Measurements from ENCODE around the gene LGALS9. TPM values are rescaled to one million over a fixed set of nuclear protein-coding genes. Genes with fewer than 3 reads are reported as not detected.

Gene LGALS9
- polyA plus RNA-seq, 1 donor = 30.0 TPM

- Histone ChIP-seq H3K36me3 (ENCODE audit: control insufficient read depth, insufficient read depth, low read length) (peaks cover 83% of the 10 kb centered on the region), H3K9me3 (ENCODE audit: control insufficient read depth, low read depth, low read length) (no peaks in the 10 kb centered on the region), H3K27me3 (ENCODE audit: control insufficient read depth, insufficient read depth, low read length) (no peaks in the 10 kb centered on the region), H3K4me1 (ENCODE audit: control insufficient read depth, insufficient read depth, low read length) (no peaks in the 10 kb centered on the region), H3K4me3 (ENCODE audit: low read length) (no peak overlapping the region), H3K27ac (ENCODE audit: low read length) (no peak overlapping the region)
- WGBS (ENCODE audit: insufficient coverage, low lambda C conversion rate) = no CpG with 5 or more reads among the region's 3 CpGs
- no peak for DNase-seq
Measured at GRCh38 chr17:27613433-27613832, 17.6 kb upstream of the LGALS9 start.

DNA sequence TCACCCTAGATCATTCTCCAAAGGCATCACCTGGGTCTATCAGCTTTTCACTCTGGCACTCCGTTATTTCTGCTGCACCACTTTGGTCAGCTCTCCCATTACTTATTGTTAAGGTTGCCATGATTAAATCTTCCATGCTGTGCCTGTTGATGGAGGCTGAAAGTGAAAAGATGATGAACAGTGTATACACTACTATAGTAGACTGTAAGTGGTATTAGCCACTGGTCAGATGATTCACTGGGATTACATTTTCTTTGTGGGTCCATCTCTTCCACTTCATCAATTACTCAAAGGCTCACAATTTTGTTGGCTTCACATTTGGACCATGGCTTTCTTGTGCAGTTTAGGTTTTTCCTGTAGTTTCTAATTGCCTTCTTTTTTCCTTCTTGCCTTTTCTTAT lies 15.9 kb upstream of the LGALS9 start:
- no peak overlapping the region for H3K27ac ChIP-seq (ENCODE audit: low read length)
- no peak overlapping the region for H3K4me3 ChIP-seq (ENCODE audit: low read length)
- no peaks in the 10 kb centered on the region for H3K27me3 ChIP-seq (ENCODE audit: control insufficient read depth, insufficient read depth, low read length)
- H3K36me3 ChIP-seq (ENCODE audit: control insufficient read depth, insufficient read depth, low read length) = peaks cover 74% of the 10 kb centered on the region
- H3K4me1 ChIP-seq (ENCODE audit: control insufficient read depth, insufficient read depth, low read length) = no peaks in the 10 kb centered on the region
- no CpG with 5 or more reads among the region's 1 CpG for WGBS (ENCODE audit: insufficient coverage, low lambda C conversion rate)
- no peak for DNase-seq
- H3K9me3 ChIP-seq (ENCODE audit: control insufficient read depth, low read depth, low read length) = no peaks in the 10 kb centered on the region

- whole genome bisulfite sequencing (ENCODE audit: insufficient coverage, low lambda C conversion rate) = no CpG with 5 or more reads among the region's 4 CpGs
- Histone ChIP-seq H3K9me3 (ENCODE audit: control insufficient read depth, low read depth, low read length) (no peaks in the 10 kb centered on the region), H3K4me3 (ENCODE audit: low read length) (no peak overlapping the region), H3K27ac (ENCODE audit: low read length) (no peak overlapping the region), H3K36me3 (ENCODE audit: control insufficient read depth, insufficient read depth, low read length) (peaks cover 75% of the 10 kb centered on the region), H3K27me3 (ENCODE audit: control insufficient read depth, insufficient read depth, low read length) (no peaks in the 10 kb centered on the region), H3K4me1 (ENCODE audit: control insufficient read depth, insufficient read depth, low read length) (no peaks in the 10 kb centered on the region)
- no peak for DNase-seq
Measured at GRCh38 chr17:27616414-27616813, 14.6 kb upstream of the LGALS9 start.

- Histone ChIP-seq H3K4me3 (ENCODE audit: low read length) (no peak overlapping the region), H3K4me1 (ENCODE audit: control insufficient read depth, insufficient read depth, low read length) (no peaks in the 10 kb centered on the region), H3K36me3 (ENCODE audit: control insufficient read depth, insufficient read depth, low read length) (peaks cover 77% of the 10 kb centered on the region), H3K9me3 (ENCODE audit: control insufficient read depth, low read depth, low read length) (no peaks in the 10 kb centered on the region), H3K27me3 (ENCODE audit: control insufficient read depth, insufficient read depth, low read length) (no peaks in the 10 kb centered on the region), H3K27ac (ENCODE audit: low read length) (no peak overlapping the region)
- WGBS (ENCODE audit: insufficient coverage, low lambda C conversion rate) = 88% methylated on average over 2 of the region's 8 CpGs
- no peak for DNase-seq
Measured at GRCh38 chr17:27618417-27618816, 12.6 kb upstream of the LGALS9 start.

GRCh38 chr17:27620721-27621120 lies 10.3 kb upstream of the LGALS9 start:
- 86% methylated on average over 1 of the region's 9 CpGs for WGBS (ENCODE audit: insufficient coverage, low lambda C conversion rate)
- Histone ChIP-seq H3K27ac (ENCODE audit: low read length) (no peak overlapping the region), H3K27me3 (ENCODE audit: control insufficient read depth, insufficient read depth, low read length) (no peaks in the 10 kb centered on the region), H3K36me3 (ENCODE audit: control insufficient read depth, insufficient read depth, low read length) (peaks cover 80% of the 10 kb centered on the region), H3K4me3 (ENCODE audit: low read length) (no peak overlapping the region), H3K9me3 (ENCODE audit: control insufficient read depth, low read depth, low read length) (no peaks in the 10 kb centered on the region), H3K4me1 (ENCODE audit: control insufficient read depth, insufficient read depth, low read length) (no peaks in the 10 kb centered on the region)
- DNase-seq = no peak

GRCh38 chr17:27621536-27621935 lies 9.5 kb upstream of the LGALS9 start:
- Histone ChIP-seq H3K4me1 (ENCODE audit: control insufficient read depth, insufficient read depth, low read length) (no peaks in the 10 kb centered on the region), H3K4me3 (ENCODE audit: low read length) (no peak overlapping the region), H3K27me3 (ENCODE audit: control insufficient read depth, insufficient read depth, low read length) (no peaks in the 10 kb centered on the region), H3K36me3 (ENCODE audit: control insufficient read depth, insufficient read depth, low read length) (peaks cover 86% of the 10 kb centered on the region), H3K27ac (ENCODE audit: low read length) (no peak overlapping the region), H3K9me3 (ENCODE audit: control insufficient read depth, low read depth, low read length) (no peaks in the 10 kb centered on the region)
- DNase-seq = no peak
- WGBS (ENCODE audit: insufficient coverage, low lambda C conversion rate) = no CpG with 5 or more reads among the region's 4 CpGs

GRCh38 chr17:27621942-27622559 lies 8.9 kb upstream of the LGALS9 start:
- Histone ChIP-seq H3K9me3 (ENCODE audit: control insufficient read depth, low read depth, low read length) (no peaks in the 10 kb centered on the region), H3K27ac (ENCODE audit: low read length) (no peak overlapping the region), H3K4me3 (ENCODE audit: low read length) (no peak overlapping the region), H3K36me3 (ENCODE audit: control insufficient read depth, insufficient read depth, low read length) (peaks cover 85% of the 10 kb centered on the region), H3K27me3 (ENCODE audit: control insufficient read depth, insufficient read depth, low read length) (no peaks in the 10 kb centered on the region), H3K4me1 (ENCODE audit: control insufficient read depth, insufficient read depth, low read length) (no peaks in the 10 kb centered on the region)
- WGBS (ENCODE audit: insufficient coverage, low lambda C conversion rate) = 100% methylated on average over 1 of the region's 10 CpGs
- no peak for DNase-seq

- DNase-seq = no peak
- no peaks in the 10 kb centered on the region for H3K27me3 ChIP-seq (ENCODE audit: control insufficient read depth, insufficient read depth, low read length)
- no peak overlapping the region for H3K4me3 ChIP-seq (ENCODE audit: low read length)
- H3K4me1 ChIP-seq (ENCODE audit: control insufficient read depth, insufficient read depth, low read length) = no peaks in the 10 kb centered on the region
- no peak overlapping the region for H3K27ac ChIP-seq (ENCODE audit: low read length)
- H3K36me3 ChIP-seq (ENCODE audit: control insufficient read depth, insufficient read depth, low read length) = peaks cover 76% of the 10 kb centered on the region
- H3K9me3 ChIP-seq (ENCODE audit: control insufficient read depth, low read depth, low read length) = no peaks in the 10 kb centered on the region
- no CpG with 5 or more reads among the region's 4 CpGs for WGBS (ENCODE audit: insufficient coverage, low lambda C conversion rate)
Measured at GRCh38 chr17:27622986-27623385, 8.0 kb upstream of the LGALS9 start.

- no CpG with 5 or more reads among the region's 6 CpGs for WGBS (ENCODE audit: insufficient coverage, low lambda C conversion rate)
- no peak for DNase-seq
Measured at GRCh38 chr17:27623614-27624013, 7.4 kb upstream of the LGALS9 start.

GRCh38 chr17:27624539-27624938 lies 6.4 kb upstream of the LGALS9 start:
- no peaks in the 10 kb centered on the region for H3K27me3 ChIP-seq (ENCODE audit: control insufficient read depth, insufficient read depth, low read length)
- peaks cover 65% of the 10 kb centered on the region for H3K36me3 ChIP-seq (ENCODE audit: control insufficient read depth, insufficient read depth, low read length)
- DNase-seq = no peak
- H3K9me3 ChIP-seq (ENCODE audit: control insufficient read depth, low read depth, low read length) = no peaks in the 10 kb centered on the region
- H3K27ac ChIP-seq (ENCODE audit: low read length) = no peak overlapping the region
- H3K4me1 ChIP-seq (ENCODE audit: control insufficient read depth, insufficient read depth, low read length) = no peaks in the 10 kb centered on the region
- no peak overlapping the region for H3K4me3 ChIP-seq (ENCODE audit: low read length)
- WGBS (ENCODE audit: insufficient coverage, low lambda C conversion rate) = 100% methylated on average over 1 of the region's 3 CpGs

More at GRCh38 chr17:27623614-27624013, 7.4 kb upstream of the LGALS9 start:
- no peaks in the 10 kb centered on the region for H3K27me3 ChIP-seq (ENCODE audit: control insufficient read depth, insufficient read depth, low read length)
- H3K27ac ChIP-seq (ENCODE audit: low read length) = no peak overlapping the region
- H3K9me3 ChIP-seq (ENCODE audit: control insufficient read depth, low read depth, low read length) = no peaks in the 10 kb centered on the region
- H3K4me3 ChIP-seq (ENCODE audit: low read length) = no peak overlapping the region
- no peaks in the 10 kb centered on the region for H3K4me1 ChIP-seq (ENCODE audit: control insufficient read depth, insufficient read depth, low read length)
- peaks cover 69% of the 10 kb centered on the region for H3K36me3 ChIP-seq (ENCODE audit: control insufficient read depth, insufficient read depth, low read length)

- no peak overlapping the region for H3K4me3 ChIP-seq (ENCODE audit: low read length)
- H3K9me3 ChIP-seq (ENCODE audit: control insufficient read depth, low read depth, low read length) = no peaks in the 10 kb centered on the region
- H3K36me3 ChIP-seq (ENCODE audit: control insufficient read depth, insufficient read depth, low read length) = peaks cover 56% of the 10 kb centered on the region
- H3K4me1 ChIP-seq (ENCODE audit: control insufficient read depth, insufficient read depth, low read length) = no peaks in the 10 kb centered on the region
- no peaks in the 10 kb centered on the region for H3K27me3 ChIP-seq (ENCODE audit: control insufficient read depth, insufficient read depth, low read length)
- no CpG with 5 or more reads among the region's 5 CpGs for WGBS (ENCODE audit: insufficient coverage, low lambda C conversion rate)
- no peak for DNase-seq
- no peak overlapping the region for H3K27ac ChIP-seq (ENCODE audit: low read length)
Measured at GRCh38 chr17:27625856-27626255, 5.1 kb upstream of the LGALS9 start.
